ENCODE results near the gene DSE. TPM values are rescaled to one million over a fixed set of nuclear protein-coding genes. Genes with fewer than 3 reads are reported as not detected.

The DSE gene
- total RNA-seq, 2 experiments from 2014 or later = 3.6 to 4.2 TPM

GRCh38 chr6:116412270-116412669, 41.5 kb downstream of the DSE start:
- no peak for DNase-seq
- H3K4me1 Mint-ChIP-seq = no peaks in the 10 kb centered on the region
- CTCF ChIA-PET = interaction anchor here (0.9 kb wide), 1 partner anchor 8 kb away, joined by 3 read pairs; no protein-coding TSS in a partner anchor
- H3K9me3 Mint-ChIP-seq = no peaks in the 10 kb centered on the region
- H3K36me3 Mint-ChIP-seq (ENCODE audit: low read depth) = no peaks in the 10 kb centered on the region
- no peak overlapping the region for H3K27ac Mint-ChIP-seq
- POLR2A ChIA-PET = no interaction called here
- H3K4me3 Mint-ChIP-seq = no peak overlapping the region
- H3K27me3 Mint-ChIP-seq = peaks cover 3% of the 10 kb centered on the region

- no peaks in the 10 kb centered on the region for H3K27me3 Mint-ChIP-seq
- no peak overlapping the region for H3K4me3 Mint-ChIP-seq
- no peak for DNase-seq
- no peaks in the 10 kb centered on the region for H3K36me3 Mint-ChIP-seq (ENCODE audit: low read depth)
- no peaks in the 10 kb centered on the region for H3K9me3 Mint-ChIP-seq
- H3K27ac Mint-ChIP-seq = no peak overlapping the region
- H3K4me1 Mint-ChIP-seq = no peaks in the 10 kb centered on the region
- CTCF ChIA-PET = no interaction called here
- POLR2A ChIA-PET = no interaction called here
Observed at GRCh38 chr6:116413357-116413756, 42.6 kb downstream of the DSE start.

DNA sequence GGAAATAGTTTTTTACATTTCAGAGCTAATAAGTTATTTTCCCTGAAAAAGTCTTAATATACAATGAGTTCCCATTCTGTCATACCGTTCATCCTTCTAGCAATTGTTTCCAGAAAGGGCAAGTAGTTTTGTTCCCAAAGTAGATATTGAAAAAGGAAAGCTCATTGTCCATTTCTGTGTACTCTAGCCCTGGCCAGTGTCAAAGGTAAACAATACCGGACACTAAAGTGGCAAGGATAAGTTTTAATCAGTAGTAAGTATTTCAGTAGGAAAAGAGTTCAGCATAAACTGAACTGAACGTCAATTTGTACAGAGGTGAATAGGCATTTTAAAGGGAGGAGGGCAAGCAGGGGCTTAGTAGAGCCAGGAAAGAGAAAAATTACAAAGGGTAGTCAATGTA, 46.9 kb downstream of the DSE start:
- POLR2A ChIA-PET = no interaction called here
- DNase-seq = no peak
- no peaks in the 10 kb centered on the region for H3K4me1 Mint-ChIP-seq
- no peaks in the 10 kb centered on the region for H3K9me3 Mint-ChIP-seq
- no peak overlapping the region for H3K4me3 Mint-ChIP-seq
- no peak overlapping the region for H3K27ac Mint-ChIP-seq
- no peaks in the 10 kb centered on the region for H3K27me3 Mint-ChIP-seq
- CTCF ChIA-PET = interaction anchor here (0.6 to 1.8 kb wide), 2 partner anchors 12 to 301 kb away, joined by 3 to 4 read pairs; no protein-coding TSS in a partner anchor
- no peaks in the 10 kb centered on the region for H3K36me3 Mint-ChIP-seq (ENCODE audit: low read depth)

- H3K27me3 Mint-ChIP-seq = no peaks in the 10 kb centered on the region
- POLR2A ChIA-PET = no interaction called here
- CTCF ChIA-PET = no interaction called here
- no peaks in the 10 kb centered on the region for H3K36me3 Mint-ChIP-seq (ENCODE audit: low read depth)
- no peaks in the 10 kb centered on the region for H3K4me1 Mint-ChIP-seq
- no peak for DNase-seq
- H3K27ac Mint-ChIP-seq = no peak overlapping the region
- H3K4me3 Mint-ChIP-seq = no peak overlapping the region
- H3K9me3 Mint-ChIP-seq = no peaks in the 10 kb centered on the region
Observed at GRCh38 chr6:116419069-116419786, 48.5 kb downstream of the DSE start.

DNA sequence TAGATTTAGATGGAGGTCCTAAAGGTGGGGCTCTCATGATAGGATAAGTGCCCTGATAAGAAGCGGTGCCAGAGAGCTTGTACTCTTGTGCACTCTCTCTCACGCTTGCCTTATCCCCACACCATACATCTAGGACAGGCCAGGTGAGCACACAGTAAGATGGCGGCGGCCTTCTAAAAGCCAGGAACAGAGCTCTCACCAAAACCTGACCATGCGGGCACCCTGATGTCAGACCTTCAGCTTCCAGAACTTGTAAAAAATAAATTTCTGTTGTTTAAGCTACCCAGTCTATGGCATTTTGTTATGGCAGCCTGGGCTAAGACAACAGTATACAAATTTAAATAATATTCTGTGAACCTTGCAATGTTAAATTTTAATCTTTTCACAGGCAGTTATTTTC, 49.6 kb downstream of the DSE start:
- CTCF ChIA-PET = no interaction called here
- DNase-seq = no peak
- Mint-ChIP-seq H3K9me3 (no peaks in the 10 kb centered on the region), H3K27me3 (peaks cover 2% of the 10 kb centered on the region), H3K4me3 (no peak overlapping the region), H3K27ac (no peak overlapping the region), H3K36me3 (ENCODE audit: low read depth) (no peaks in the 10 kb centered on the region), H3K4me1 (no peaks in the 10 kb centered on the region)
- POLR2A ChIA-PET = no interaction called here

DNA sequence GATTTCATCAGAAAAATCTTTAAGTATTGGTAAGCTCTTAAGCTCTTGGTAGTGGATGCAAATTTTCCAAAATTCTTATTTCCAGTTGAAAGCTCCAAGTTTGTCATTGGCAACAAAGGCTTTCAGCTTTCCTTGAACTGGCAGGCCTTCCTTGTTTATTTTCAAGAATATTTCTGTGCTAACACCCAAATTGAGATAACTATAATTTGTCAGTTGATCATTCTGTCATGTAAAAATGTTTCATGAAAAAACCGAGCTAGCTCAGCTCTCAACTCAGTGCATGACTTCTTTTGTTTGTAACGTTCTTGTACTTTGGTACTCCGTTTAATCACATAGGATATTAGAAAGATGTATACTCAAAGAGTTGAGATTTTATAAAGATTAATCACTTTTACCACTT, 51.5 kb downstream of the DSE start:
- ChIA-PET POLR2A (no interaction called here), CTCF (interaction anchor here (0.6 kb wide), 1 partner anchor 51 kb away, joined by 3 read pairs; no protein-coding TSS in a partner anchor)
- Mint-ChIP-seq H3K27me3 (peaks cover 2% of the 10 kb centered on the region), H3K4me1 (no peaks in the 10 kb centered on the region), H3K27ac (no peak overlapping the region), H3K4me3 (no peak overlapping the region), H3K9me3 (no peaks in the 10 kb centered on the region), H3K36me3 (ENCODE audit: low read depth) (no peaks in the 10 kb centered on the region)
- no peak for DNase-seq

DNA sequence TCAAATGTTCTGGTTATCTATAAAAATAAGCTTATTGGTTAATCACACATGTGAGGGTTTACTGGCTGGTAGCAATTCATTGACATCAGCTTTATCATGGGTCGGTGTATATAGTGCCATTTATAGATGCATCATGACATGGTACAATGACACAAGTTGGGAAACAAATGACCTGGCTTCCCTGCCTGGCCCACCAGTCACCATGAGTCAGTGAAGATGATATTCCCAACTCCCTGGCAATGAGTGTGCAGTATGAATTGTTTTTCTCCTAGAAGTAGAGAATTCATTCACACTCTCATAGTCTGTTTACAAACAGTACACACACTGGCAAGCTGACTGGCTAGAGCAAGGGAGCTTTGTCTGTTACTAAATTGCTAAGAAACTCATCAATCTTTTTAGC, 53.3 kb downstream of the DSE start:
- Mint-ChIP-seq H3K27me3 (peaks cover 2% of the 10 kb centered on the region), H3K36me3 (ENCODE audit: low read depth) (no peaks in the 10 kb centered on the region), H3K9me3 (no peaks in the 10 kb centered on the region), H3K4me1 (no peaks in the 10 kb centered on the region), H3K27ac (no peak overlapping the region), H3K4me3 (no peak overlapping the region)
- ChIA-PET CTCF (no interaction called here), POLR2A (no interaction called here)
- no peak for DNase-seq

DNA sequence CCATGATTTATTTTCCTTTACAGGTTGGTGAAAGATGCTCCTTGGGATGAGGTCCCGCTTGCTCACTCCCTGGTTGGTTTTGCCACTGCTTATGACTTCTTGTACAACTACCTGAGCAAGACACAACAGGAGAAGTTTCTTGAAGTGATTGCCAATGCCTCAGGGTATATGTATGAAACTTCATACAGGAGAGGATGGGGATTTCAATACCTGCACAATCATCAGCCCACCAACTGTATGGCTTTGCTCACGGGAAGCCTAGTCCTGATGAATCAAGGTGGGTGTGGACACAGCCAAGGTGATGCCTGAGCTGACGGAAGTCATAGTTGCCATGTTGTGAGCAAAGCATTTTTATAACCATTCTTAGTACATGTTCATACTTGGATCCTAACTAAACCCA, 55.8 kb downstream of the DSE start:
- ChIA-PET POLR2A (no interaction called here), CTCF (interaction anchor here (2.1 kb wide), 1 partner anchor 23 kb away, joined by 5 read pairs; no protein-coding TSS in a partner anchor)
- H3K27me3 Mint-ChIP-seq = peaks cover 2% of the 10 kb centered on the region
- no peaks in the 10 kb centered on the region for H3K36me3 Mint-ChIP-seq (ENCODE audit: low read depth)
- H3K4me1 Mint-ChIP-seq = no peaks in the 10 kb centered on the region
- DNase-seq = no peak
- H3K27ac Mint-ChIP-seq = no peak overlapping the region
- H3K9me3 Mint-ChIP-seq = no peaks in the 10 kb centered on the region
- no peak overlapping the region for H3K4me3 Mint-ChIP-seq

GRCh38 chr6:116429111-116429510, 58.4 kb downstream of the DSE start:
- Mint-ChIP-seq H3K4me3 (no peak overlapping the region), H3K4me1 (no peaks in the 10 kb centered on the region), H3K27ac (no peak overlapping the region), H3K36me3 (ENCODE audit: low read depth) (no peaks in the 10 kb centered on the region), H3K9me3 (no peaks in the 10 kb centered on the region), H3K27me3 (peaks cover 2% of the 10 kb centered on the region)
- no peak for DNase-seq
- ChIA-PET CTCF (interaction anchor here (1.3 kb wide), 1 partner anchor 12 kb away, joined by 4 read pairs; no protein-coding TSS in a partner anchor), POLR2A (no interaction called here)

DNA sequence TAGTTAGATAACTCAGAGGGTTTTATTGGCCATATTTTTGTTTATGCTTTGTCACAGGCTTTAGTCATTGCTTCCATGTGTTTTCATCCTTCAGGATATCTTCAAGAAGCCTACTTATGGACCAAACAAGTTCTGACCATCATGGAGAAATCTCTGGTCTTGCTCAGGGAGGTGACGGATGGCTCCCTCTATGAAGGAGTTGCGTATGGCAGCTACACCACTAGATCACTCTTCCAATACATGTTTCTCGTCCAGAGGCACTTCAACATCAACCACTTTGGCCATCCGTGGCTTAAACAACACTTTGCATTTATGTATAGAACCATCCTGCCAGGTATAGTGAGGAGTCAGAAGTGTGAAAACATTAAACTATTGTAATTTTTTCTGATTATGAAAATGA, 60.1 kb downstream of the DSE start:
- Mint-ChIP-seq H3K4me1 (no peaks in the 10 kb centered on the region), H3K36me3 (ENCODE audit: low read depth) (no peaks in the 10 kb centered on the region)
- CTCF ChIA-PET = no interaction called here

GRCh38 chr6:116431964-116432595, 61.3 kb downstream of the DSE start:
- ChIA-PET POLR2A (no interaction called here), CTCF (no interaction called here)
- no peak overlapping the region for H3K4me3 Mint-ChIP-seq
- no peaks in the 10 kb centered on the region for H3K27me3 Mint-ChIP-seq
- no peaks in the 10 kb centered on the region for H3K36me3 Mint-ChIP-seq (ENCODE audit: low read depth)
- no peak for DNase-seq
- H3K9me3 Mint-ChIP-seq = no peaks in the 10 kb centered on the region
- H3K4me1 Mint-ChIP-seq = no peaks in the 10 kb centered on the region
- no peak overlapping the region for H3K27ac Mint-ChIP-seq

More for the DNA sequence above, 60.1 kb downstream of the DSE start:
- POLR2A ChIA-PET = no interaction called here
- DNase-seq = no peak
- Mint-ChIP-seq H3K27me3 (no peaks in the 10 kb centered on the region), H3K27ac (no peak overlapping the region), H3K9me3 (no peaks in the 10 kb centered on the region), H3K4me3 (no peak overlapping the region)

DNA sequence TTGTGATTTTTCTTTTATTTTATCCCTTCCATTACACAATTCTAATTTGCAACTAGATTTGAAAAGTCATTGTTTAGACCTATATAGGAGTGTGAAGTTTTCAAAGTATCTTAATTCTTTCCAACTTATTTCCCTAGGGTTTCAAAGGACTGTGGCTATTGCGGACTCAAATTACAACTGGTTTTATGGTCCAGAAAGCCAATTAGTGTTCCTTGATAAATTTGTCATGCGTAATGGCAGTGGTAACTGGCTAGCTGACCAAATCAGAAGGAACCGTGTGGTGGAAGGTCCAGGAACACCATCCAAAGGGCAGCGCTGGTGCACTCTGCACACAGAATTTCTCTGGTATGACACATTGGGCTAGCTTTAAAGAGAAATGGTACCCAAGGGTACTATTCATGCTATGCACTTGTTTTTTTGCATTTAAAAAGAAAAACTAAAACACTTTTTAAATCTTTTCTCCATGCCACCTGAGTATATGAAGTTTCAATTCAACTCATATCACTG, 62.5 kb downstream of the DSE start:
- no peak for DNase-seq
- CTCF ChIA-PET = no interaction called here
- Mint-ChIP-seq H3K36me3 (ENCODE audit: low read depth) (no peaks in the 10 kb centered on the region), H3K27me3 (no peaks in the 10 kb centered on the region), H3K27ac (no peak overlapping the region), H3K4me3 (no peak overlapping the region), H3K9me3 (no peaks in the 10 kb centered on the region), H3K4me1 (no peaks in the 10 kb centered on the region)
- POLR2A ChIA-PET = no interaction called here

GRCh38 chr6:116434056-116434725, 63.4 kb downstream of the DSE start:
- POLR2A ChIA-PET = no interaction called here
- Mint-ChIP-seq H3K27me3 (no peaks in the 10 kb centered on the region), H3K4me1 (no peaks in the 10 kb centered on the region), H3K36me3 (ENCODE audit: low read depth) (no peaks in the 10 kb centered on the region), H3K27ac (no peak overlapping the region), H3K9me3 (no peaks in the 10 kb centered on the region), H3K4me3 (no peak overlapping the region)
- CTCF ChIA-PET = interaction anchor here (1.3 kb wide), 1 partner anchor 9 kb away, joined by 3 read pairs; no protein-coding TSS in a partner anchor
- DNase-seq = no peak

Data from activated CD4-positive, alpha-beta T cell treated with anti-CD3 and anti-CD28 coated beads, Interleukin-2, amount 10 ng/mL, durations not matched to agents 7 days and 5 days (primary cell).